ENCODE results near the gene XXYLT1.

XXYLT1 gene

GRCh38 chr3:195270817-195271409, at the start of gene XXYLT1:
Gene XXYLT1, minus strand, starts transcription at chr3:195271159. Its CDS starts 101 bp downstream, at chr3:195271058.
- H3K9ac ChIP-seq = peak within 1 kb of the TSS; percentile 63
- H3K4me2 ChIP-seq = peak within 1 kb of the TSS; percentile 90
- no peaks in the 10 kb centered on the region for H4K20me1 ChIP-seq (ENCODE audit: insufficient read depth)
- no peak for TF ChIP-seq CTCF (conservative IDR thresholded peaks at IDR 0.05; ENCODE audit: low read depth, low read length)
- no peaks in the 10 kb centered on the region for H3K27me3 ChIP-seq (ENCODE audit: insufficient read depth, low read depth)
- no peaks in the 10 kb centered on the region for H3K36me3 ChIP-seq (ENCODE audit: insufficient read depth)
- peak within 1 kb of the TSS; percentile 62 for H3K27ac ChIP-seq
- H2AFZ ChIP-seq (ENCODE audit: low read depth) = peak within 1 kb of the TSS; percentile 85
- no peaks in the 10 kb centered on the region; the same call in 1 of the 2 replicates for H3K79me2 ChIP-seq (ENCODE audit: insufficient read depth, low read depth)
- H3K4me1 ChIP-seq (ENCODE audit: low read depth, poor library complexity, severe bottlenecking) = peaks cover 14% of the 10 kb centered on the region
- peak within 1 kb of the TSS; percentile 83 for H3K4me3 ChIP-seq (IDR thresholded peaks at IDR 0.05; ENCODE audit: insufficient read depth, low read depth, low read length)

GRCh38 chr3:195319060-195319459, 48.1 kb upstream of the XXYLT1 start:
- H3K27ac ChIP-seq = no peak overlapping the region
- no peaks in the 10 kb centered on the region for H3K4me1 ChIP-seq (ENCODE audit: low read depth, poor library complexity, severe bottlenecking)
- no peaks in the 10 kb centered on the region for H3K27me3 ChIP-seq (ENCODE audit: insufficient read depth, low read depth)
- H2AFZ ChIP-seq (ENCODE audit: low read depth) = no peak overlapping the region
- no peaks in the 10 kb centered on the region for H4K20me1 ChIP-seq (ENCODE audit: insufficient read depth)
- no peak overlapping the region for H3K9ac ChIP-seq
- no peak for TF ChIP-seq CTCF (conservative IDR thresholded peaks at IDR 0.05; ENCODE audit: low read depth, low read length)
- no peaks in the 10 kb centered on the region for H3K79me2 ChIP-seq (ENCODE audit: insufficient read depth, low read depth)
- H3K36me3 ChIP-seq (ENCODE audit: insufficient read depth) = peaks cover 6% of the 10 kb centered on the region; the same call in 1 of the 2 replicates
- H3K4me3 ChIP-seq (IDR thresholded peaks at IDR 0.05; ENCODE audit: insufficient read depth, low read depth, low read length) = no peak overlapping the region
- H3K4me2 ChIP-seq = no peak overlapping the region

GRCh38 chr3:195312714-195313113, 41.8 kb upstream of the XXYLT1 start:
- TF ChIP-seq CTCF (conservative IDR thresholded peaks at IDR 0.05; ENCODE audit: low read depth, low read length) = no peak
- Histone ChIP-seq H3K4me2 (no peak overlapping the region), H3K9ac (no peak overlapping the region), H4K20me1 (ENCODE audit: insufficient read depth) (no peaks in the 10 kb centered on the region), H3K36me3 (ENCODE audit: insufficient read depth) (no peaks in the 10 kb centered on the region), H3K79me2 (ENCODE audit: insufficient read depth, low read depth) (no peaks in the 10 kb centered on the region), H3K4me3 (IDR thresholded peaks at IDR 0.05; ENCODE audit: insufficient read depth, low read depth, low read length) (no peak overlapping the region), H3K27me3 (ENCODE audit: insufficient read depth, low read depth) (no peaks in the 10 kb centered on the region), H2AFZ (ENCODE audit: low read depth) (no peak overlapping the region), H3K4me1 (ENCODE audit: low read depth, poor library complexity, severe bottlenecking) (no peaks in the 10 kb centered on the region), H3K27ac (no peak overlapping the region)

GRCh38 chr3:195307711-195308110, 36.8 kb upstream of the XXYLT1 start:
- Histone ChIP-seq H3K36me3 (ENCODE audit: insufficient read depth) (no peaks in the 10 kb centered on the region; the same call in 1 of the 2 replicates), H4K20me1 (ENCODE audit: insufficient read depth) (no peaks in the 10 kb centered on the region), H3K79me2 (ENCODE audit: insufficient read depth, low read depth) (no peaks in the 10 kb centered on the region), H3K4me2 (no peak overlapping the region), H3K27me3 (ENCODE audit: insufficient read depth, low read depth) (no peaks in the 10 kb centered on the region), H3K27ac (no peak overlapping the region), H3K9ac (no peak overlapping the region), H3K4me1 (ENCODE audit: low read depth, poor library complexity, severe bottlenecking) (no peaks in the 10 kb centered on the region), H3K4me3 (IDR thresholded peaks at IDR 0.05; ENCODE audit: insufficient read depth, low read depth, low read length) (no peak overlapping the region), H2AFZ (ENCODE audit: low read depth) (no peak overlapping the region)
- TF ChIP-seq CTCF (conservative IDR thresholded peaks at IDR 0.05; ENCODE audit: low read depth, low read length) = no peak
